ENCODE data around the gene RAB6D.

- TF ChIP-seq POLR2A (IDR thresholded peaks at IDR 0.05; ENCODE audit: borderline replicate concordance, extremely low read depth, insufficient read depth, insufficient read length) (no peak), YY1 (IDR thresholded peaks at IDR 0.05; ENCODE audit: extremely low read depth, insufficient replicate concordance, low read depth, low read length) (no peak), TCF7L2 (IDR thresholded peaks at IDR 0.05; ENCODE audit: borderline replicate concordance, extremely low read depth, insufficient read depth, insufficient read length) (no peak), CTCF (IDR thresholded peaks at IDR 0.05 in 2 of 3, conservative IDR thresholded peaks at IDR 0.05 in 1 of 3; ENCODE audit: borderline replicate concordance in 1 of 3, insufficient read depth in 1 of 3, low read depth in 2 of 3, low read length in 2 of 3) (no peak), JUND (IDR thresholded peaks at IDR 0.05) (no peak)
Measured at GRCh38 chr2:131394147-131394931, 30.4 kb upstream of the RAB6D start.
